Astrocyte of the hippocampus (primary cell): Measurements from ENCODE around the gene DLG2.
"Not testable (repeated sequence)": the region's sequence is repeated elsewhere in the genome, so short reads cannot be mapped to it uniquely, and the experiment has no call there.

Experiments
- DNase-seq: peaks from one replicate; pipeline ENCODE4 v3.0.0; 2011; ENCODE audit warnings: low read depth, low spot score

DLG2 gene

DNA sequence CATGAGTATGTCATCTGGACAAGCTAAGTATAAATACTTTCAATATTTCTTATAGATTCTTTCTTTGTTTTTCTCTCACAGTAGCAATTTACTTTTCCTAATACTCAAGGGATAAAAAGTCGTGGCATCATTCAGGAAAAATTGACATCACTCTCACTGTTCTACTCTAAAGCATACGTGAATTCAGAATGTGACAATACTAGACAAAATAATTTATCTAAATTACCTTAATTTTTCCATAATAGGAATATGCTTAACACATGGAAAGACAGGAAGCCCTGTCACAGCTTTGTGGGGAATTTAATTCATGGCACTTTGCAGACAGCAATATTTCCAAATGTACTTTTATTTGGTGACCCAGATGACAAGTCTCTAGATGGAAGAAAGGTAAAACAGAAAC lies 394.6 kb downstream of the DLG2 start:
- DNase-seq = no peak

DNA sequence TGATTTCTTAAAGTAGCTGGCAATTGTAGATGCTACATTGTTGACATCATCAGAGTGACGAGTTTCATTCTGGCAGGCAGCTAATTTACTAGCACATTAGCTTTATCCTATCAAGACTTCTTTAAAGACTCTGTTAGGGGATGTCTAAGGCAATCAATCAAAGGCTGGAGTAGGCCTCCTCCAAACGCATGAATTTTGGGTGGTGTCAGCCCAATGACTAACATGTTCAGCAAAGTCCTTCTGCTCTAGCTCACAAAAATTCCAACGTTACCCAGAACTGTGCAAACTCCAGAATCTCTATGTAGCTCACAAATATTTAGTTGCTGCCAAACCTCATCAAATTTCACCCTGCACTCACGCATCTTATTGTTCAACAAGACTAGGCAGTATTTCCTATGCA lies 395.6 kb downstream of the DLG2 start:
- DNase-seq = no peak

DNA sequence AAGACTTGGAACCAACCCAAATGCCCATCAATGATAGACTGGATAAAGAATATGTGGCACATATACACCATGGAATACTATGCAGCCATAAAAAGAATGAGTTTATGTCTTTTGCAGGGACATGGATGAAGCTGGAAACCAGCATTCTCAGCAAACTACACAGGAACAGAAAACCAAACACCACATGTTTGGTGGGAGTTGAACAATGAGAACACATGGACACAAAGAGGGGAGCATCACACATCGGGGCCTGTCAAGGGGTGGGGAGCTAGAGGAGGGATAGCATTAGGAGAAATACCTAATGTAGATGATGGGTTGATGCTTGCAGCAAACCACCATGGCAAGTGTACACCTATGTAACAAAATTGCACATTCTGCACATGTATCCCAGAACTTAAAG lies 397.4 kb downstream of the DLG2 start:
- not testable (repeated sequence) for DNase-seq

- no peak for DNase-seq
These were observed 430.2 kb downstream of the DLG2 start for GRCh38 chr11:85196968-85197367.

DNA sequence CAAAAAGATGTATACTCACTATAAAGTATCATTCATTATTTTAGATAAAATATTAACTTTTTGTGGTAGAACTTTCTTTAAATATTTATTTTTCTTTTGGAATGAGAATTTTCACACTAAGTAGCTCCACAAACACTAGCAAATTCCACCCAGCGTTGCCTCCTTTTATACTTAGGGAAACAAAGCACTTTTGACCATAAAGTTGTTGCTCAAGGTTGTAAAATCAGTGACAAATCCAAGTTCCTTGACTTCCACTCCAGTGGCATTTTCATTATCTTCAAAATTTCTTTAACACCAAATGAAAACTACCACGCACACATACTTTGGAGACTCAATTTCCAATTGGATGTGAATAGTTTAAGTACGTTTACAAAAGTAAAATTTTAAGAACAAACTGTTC lies 431.2 kb downstream of the DLG2 start:
- no peak for DNase-seq

DNA sequence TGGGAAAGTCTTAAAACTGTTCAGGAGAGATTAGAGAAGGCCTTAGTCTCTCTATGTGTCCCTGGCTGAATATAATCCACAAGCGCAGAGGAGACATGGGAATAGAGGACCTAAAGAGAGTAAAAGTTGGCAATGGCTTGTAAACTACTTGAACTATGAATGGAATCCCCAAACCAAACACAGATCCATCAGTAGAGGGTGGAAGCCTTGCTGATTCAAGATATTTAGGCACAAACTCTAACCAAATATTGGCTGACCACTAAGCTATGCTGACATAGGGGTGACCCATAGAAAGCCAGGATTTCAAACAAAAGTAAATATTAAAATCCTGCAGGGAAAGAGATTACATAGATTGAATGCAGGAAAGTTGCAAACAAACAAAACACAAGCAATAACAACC lies 439.2 kb downstream of the DLG2 start:
- DNase-seq = no peak

DNA sequence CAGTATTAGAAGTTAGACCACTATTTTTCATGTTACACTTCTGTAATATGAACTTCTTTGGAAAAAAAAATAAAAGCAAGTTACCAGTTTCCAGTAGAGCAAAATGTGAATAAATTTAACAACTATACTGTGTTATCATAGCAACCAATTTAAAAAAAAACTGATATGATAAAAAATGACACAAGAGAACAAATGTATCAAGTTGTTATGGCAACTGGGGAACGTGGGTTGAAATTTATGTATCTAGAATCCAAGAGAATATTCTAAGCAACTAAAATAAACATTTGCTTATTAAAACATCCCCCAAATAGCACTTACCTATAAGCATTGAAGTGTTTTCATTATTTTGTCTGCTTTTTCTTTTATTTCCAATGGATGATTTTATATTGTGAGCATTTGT lies 442.4 kb downstream of the DLG2 start:
- no peak for DNase-seq

- peak; percentile 51 for DNase-seq
These were observed 444.4 kb downstream of the DLG2 start for GRCh38 chr11:85182441-85183387.

DNA sequence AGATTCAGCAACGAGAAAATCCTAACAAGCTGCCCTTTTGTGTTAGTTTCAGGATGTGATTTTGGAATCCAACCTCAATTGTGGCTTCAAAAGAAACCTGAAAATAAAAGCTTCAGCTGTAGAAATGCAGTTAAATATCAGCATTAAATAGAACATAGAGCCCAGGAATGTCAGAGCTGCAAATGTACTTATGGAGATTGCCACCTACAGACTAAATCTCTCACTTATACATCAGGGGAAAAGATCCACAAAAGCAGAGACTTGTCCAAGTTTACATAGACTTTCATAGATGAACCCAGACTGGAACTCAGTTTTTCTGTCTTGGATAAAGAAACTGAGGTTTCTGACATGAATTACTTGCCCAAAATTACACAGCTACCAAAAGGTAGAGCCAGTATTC lies 446.6 kb downstream of the DLG2 start:
- no peak for DNase-seq

DNA sequence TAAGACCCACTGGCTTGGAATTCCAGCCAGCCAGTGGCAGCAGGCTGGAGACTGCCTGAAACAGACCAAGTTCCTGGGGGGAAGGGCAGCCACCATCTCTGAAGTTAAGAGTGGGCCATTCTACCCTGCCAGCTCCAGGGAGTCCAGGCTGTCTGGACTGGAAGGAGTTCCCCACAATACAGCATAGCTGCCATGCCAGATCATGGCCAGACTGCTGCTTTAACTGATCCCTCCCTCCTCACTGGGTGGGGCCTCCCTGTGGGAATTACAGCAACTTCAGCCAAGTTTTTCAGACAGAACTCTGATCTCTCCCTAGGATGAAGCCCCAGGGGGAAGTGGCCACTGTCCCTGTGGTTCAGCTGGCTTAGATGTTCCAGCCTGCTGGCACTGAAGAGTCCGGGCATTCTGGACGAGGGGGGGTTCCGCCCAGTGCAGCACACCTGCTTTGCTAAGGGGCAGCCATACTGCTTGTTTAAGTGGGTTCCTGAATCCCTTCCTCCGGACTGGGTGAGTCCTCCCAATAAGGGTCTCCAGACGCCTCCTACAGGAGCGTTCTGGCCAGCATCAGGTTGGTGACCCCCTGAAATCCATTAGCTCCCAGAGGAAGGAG lies 455.4 kb downstream of the DLG2 start:
- peak; percentile 5 for DNase-seq

DNA sequence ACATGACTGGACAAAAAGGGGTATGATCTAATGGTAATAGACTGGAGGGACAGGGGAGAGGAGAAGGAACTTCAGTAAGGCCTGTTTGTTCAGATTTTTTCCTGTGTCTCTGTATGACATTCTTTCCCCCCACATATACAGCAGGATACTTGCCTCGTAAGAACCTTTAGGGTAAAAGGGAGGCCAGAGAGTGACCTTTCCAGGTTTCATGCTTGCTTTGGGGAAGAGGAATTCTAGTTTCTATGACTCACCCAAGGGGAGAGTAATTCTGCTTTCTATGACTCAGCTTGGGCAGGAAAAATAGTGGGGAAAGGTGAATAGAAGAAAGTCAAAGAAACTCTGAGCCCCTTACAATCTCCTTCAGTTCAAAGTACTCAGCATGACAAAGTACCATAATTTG lies 457.0 kb downstream of the DLG2 start:
- peak; percentile 69 for DNase-seq

GRCh38 chr11:85167471-85167870 lies 459.7 kb downstream of the DLG2 start:
- no peak for DNase-seq

DNA sequence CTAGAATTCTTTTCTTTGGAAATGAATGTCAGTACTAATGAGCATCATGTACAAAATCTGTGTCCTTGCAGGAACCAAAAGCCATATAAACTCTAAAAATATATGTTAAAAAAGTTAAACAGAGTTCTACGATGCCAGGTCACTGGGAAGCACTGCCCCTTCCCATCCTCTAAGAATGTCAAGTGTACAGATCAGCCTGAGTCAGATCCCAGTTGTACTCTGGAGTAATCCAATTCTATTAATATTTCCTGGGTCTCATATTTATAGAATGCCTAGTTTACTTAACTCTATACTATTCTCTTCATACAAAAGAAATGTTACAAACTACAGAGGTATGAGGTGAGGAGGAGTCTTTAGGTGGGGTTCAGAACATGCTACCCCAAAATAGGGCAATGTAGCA lies 460.1 kb downstream of the DLG2 start:
- DNase-seq = no peak

- DNase-seq = no peak
These were observed 461.3 kb downstream of the DLG2 start for GRCh38 chr11:85165819-85166218.

DNA sequence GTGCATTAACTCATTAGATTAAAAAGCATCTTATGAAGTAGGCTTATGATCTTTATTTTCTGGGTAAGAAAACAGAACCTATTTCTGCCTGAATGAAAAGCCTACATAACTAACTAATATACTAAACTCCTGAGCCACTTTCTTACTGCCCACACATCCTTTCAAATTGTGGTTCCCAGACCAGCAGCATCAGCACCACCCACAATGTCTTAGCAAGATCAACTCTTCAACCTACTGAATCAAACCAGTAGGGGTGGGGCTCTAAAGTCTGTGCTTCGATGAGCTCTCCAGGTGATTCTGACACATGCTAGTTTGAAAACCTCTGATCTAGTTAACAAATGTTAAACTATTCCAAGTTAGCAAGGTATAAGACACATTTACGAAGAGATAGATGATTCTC lies 462.4 kb downstream of the DLG2 start:
- DNase-seq = no peak

DNA sequence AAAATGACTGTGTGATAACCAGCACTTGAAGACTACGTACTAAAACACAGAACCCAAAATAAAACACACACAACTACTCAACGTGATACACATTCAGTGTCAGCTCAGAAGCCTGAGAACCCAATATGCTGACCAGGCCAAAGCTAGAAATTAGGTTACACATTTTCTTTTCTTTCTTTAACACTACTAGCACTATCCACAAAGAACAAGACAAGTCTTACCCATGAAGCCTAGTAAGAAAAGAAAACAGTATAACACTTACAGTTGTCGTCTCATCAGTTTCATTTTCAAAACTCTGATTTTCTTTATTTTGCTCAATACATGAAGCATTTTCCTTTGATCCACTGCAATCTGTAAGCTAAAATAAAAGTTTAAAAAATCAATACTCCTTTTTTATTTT lies 472.9 kb downstream of the DLG2 start:
- no peak for DNase-seq

GRCh38 chr11:85137597-85137996 lies 489.5 kb downstream of the DLG2 start:
- DNase-seq = no peak

- DNase-seq = no peak
These were observed 493.5 kb downstream of the DLG2 start for GRCh38 chr11:85133636-85134035.

DNA sequence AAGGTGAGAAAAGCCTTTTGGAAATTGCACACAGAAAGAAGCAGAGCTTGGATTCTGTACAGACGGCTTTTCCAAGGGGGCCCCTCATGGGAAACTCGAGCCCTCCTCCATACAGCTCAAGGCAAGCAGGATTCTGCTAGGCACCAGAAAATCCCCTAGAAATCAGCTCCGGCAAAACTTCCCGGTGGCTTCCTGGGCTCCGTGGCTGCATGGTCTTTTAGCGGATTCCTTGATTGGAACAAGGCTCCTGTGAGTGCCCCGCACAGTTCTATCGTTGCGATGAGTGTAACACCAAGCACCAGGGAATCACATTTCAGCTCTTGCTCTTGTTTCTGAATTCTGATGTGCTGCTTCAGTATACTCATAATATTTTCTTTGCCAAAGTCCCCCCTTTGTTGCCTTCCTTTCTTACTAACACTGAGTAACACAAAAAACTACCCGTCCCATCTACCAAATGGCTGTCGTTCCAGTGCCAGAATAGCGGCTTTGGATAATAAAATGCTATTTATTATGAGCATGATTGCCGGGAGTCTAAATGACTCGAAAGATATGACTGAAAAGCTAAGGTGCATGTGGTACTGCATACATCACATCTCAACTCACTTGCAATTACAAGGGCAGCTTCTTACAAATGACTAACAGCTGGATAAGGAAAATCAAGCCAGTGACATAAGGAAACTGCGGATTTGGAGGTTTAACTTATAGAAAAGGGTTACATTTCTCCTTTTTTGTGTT lies 494.1 kb downstream of the DLG2 start:
- peak; percentile 46 for DNase-seq

DNA sequence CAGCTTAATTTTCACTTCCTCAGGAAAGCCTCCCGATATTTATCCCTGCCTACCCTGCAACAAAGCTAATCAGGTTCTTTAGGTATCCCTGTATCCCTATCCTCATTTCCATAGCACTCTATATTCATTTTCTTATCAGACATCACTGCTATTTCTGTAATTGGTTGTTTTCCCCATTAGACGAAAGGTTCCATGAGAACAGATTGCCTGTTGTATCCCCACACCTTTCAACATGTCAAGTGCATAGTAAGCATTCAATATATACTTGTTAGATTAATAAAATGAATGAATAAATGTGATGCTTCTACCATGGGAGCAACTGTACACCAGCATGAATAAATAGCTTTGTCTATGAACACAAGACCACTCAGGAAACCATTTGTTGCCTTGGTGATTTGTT lies 499.8 kb downstream of the DLG2 start:
- DNase-seq = no peak

- DNase-seq = no peak
These were observed 503.4 kb downstream of the DLG2 start for GRCh38 chr11:85123752-85124231.

DNA sequence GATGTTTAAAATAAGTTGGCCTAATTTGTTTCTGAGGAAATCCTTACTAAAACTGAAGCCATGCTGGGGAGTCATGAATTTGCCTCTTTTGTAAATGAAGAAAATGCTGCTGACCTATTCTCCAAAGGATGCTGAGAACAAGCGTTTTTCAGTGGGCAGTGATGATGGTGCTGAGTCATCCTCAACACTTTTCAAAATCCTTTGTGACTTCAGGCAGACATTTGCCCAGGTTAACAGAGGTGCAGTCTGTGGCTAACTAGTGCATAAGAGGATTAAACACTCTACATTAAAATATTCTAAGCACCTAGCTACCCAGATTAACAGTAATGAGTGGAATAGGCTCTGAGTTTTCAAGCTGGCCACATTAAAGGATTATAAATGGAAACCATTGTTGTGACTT lies 509.0 kb downstream of the DLG2 start:
- DNase-seq = peak; percentile 27
